DMS 273 (cell line): Measurements from ENCODE around the gene FARS2.

Experiments
- DNase-seq: peaks from one replicate; lab custom pipeline; 2025; ENCODE audit not compliant: unreplicated experiment; lab: John Stamatoyannopoulos, UW

The FARS2 gene

GRCh38 chr6:5316951-5317350 lies 55.6 kb downstream of the FARS2 start:
- no peak for DNase-seq

DNA sequence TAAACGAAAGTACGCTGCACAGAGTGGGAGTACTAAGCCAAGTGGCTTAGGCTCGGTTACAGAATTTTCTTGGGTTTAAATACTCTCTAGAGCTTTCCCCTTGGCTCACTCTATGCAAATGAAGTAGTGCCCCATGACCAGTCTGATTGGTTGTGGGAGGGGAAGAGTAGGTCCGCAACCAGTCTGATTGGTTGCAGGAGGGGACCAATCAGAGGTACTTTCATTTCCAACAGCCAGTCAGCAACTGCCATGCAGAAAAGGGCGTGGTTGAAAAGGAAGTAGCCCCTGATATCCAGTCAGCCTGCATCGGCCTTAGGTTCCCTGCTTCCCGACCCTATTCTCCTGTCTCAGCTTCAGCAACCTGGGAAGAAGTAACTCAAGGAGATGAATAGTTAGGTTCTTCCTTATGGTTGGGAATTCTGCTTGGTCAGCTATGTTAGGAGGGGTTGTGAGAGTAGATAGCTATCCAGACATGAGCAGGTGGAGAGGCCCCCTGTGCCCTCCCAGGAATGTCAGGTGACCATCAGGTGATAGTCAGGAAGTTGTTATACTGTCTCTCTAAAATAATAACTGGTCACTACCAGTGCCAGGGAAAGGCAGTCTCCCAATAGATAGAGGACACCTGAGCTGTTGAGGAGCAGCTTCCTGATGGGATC lies 57.4 kb downstream of the FARS2 start:
- no peak for DNase-seq

GRCh38 chr6:5323979-5324378 lies 62.7 kb downstream of the FARS2 start:
- no peak for DNase-seq

DNA sequence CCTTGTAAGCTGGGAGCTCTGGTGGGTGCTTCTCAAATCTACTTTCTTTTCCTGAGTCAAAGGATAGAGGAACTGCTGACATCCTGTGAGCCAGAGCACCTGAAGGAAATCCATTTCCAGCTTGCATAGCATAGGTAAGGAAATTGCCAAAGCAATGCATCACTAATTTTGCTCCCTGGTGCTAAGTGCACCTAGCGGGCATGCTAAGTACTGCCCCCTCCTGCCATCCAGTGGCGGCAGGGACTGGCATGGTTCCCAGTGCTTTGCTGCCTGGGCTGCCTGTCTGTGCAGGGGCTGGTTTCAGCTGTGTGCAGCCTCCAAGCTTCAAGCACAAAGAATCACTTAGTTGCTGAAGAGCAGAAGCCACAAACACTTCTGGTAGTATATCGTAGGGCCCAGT lies 63.9 kb downstream of the FARS2 start:
- DNase-seq = no peak

DNA sequence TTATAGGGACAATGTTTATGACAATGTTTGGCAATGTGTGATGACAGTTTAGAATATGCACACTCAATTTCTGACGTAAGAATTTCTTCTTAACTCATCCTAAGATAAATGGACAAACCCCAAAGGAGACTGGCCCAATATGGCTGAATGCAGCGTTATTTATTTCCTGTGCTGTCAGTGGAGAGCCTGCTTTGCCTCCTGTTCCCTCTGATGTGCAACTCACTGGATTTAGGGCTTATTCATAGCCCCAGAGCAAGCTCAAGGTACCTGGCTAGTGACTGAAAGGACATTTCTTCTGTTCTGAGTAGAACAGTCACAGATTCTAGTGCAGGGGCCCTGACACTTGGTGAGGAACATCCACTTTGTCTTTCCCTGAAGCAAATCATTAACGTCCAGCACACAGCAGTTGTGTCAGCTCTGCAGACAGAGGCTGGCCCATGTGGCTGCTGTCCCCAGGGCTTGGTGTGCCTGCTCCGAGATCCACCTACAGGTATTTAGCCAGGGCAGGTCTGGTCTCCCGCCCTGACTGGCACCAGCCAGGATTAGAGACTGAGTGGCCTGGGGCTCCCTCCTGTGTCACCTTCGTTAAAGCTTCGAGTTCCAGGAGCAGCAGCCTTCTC lies 64.8 kb downstream of the FARS2 start:
- DNase-seq = no peak

GRCh38 chr6:5328800-5329199 lies 67.5 kb downstream of the FARS2 start:
- no peak for DNase-seq

- no peak for DNase-seq
These were observed 70.6 kb downstream of the FARS2 start for GRCh38 chr6:5331845-5332442.

DNA sequence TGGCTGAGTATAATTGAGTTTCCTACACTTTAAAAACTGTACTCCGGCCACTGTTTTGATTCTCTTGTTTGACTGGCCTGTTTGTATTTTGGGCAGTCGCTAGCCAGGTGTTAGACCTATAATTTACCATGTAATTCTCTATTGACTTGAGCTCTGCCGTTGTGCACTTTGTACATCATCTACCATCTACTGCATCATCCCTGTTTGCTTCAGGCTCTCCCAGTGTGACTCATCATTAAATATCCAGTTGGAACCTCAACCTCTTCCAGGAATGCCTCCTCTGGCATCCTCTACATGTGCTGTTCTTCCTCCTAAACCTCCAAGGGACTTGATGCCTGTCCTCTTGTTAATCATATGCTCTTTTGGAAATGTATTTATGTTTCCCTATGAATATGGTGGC lies 72.3 kb downstream of the FARS2 start:
- no peak for DNase-seq

GRCh38 chr6:5334341-5334740 lies 73.0 kb downstream of the FARS2 start:
- DNase-seq = no peak

DNA sequence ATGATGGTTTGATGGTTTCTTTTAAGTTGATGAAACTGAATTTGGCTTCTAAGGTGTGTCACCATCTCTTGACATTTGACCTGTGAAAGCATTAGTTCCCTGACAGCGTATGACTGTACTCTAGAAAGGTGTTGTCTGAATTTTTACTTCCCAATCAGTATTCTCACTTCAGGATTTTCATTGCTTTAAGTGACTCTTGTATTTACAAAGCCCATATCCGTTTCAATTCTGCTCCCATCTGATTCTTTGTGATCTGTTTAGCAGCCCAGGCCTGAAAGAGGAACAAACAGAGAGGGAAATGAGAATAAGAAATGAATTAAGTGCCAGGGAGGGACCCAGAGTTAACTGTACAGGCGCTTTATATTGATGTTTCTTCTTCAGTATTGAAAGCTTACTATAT lies 73.7 kb downstream of the FARS2 start:
- no peak for DNase-seq

GRCh38 chr6:5337573-5337972 lies 76.3 kb downstream of the FARS2 start:
- DNase-seq = no peak

GRCh38 chr6:5338177-5338960 lies 77.1 kb downstream of the FARS2 start:
- no peak for DNase-seq

DNA sequence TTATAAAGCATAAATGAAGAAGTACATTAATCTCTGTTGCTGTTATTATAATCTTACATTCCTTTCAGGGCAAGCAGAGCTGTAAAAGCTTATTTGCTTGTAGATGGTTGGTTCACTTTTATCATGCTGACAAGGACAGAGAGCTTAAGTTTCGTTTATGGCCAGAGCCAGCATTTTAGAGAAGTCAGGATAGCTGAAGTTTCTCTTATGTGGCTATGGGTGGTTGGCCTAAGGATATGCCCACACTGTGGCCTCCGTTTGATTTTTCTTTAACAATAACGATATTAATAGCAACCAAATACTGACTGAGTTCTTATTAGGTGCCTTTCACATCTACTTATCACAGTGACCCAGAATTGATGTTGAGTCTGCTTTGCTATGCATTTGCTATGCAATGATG lies 78.5 kb downstream of the FARS2 start:
- DNase-seq = no peak

GRCh38 chr6:5341845-5342244 lies 80.5 kb downstream of the FARS2 start:
- DNase-seq = no peak

- DNase-seq = no peak
These were observed 82.7 kb downstream of the FARS2 start for GRCh38 chr6:5343998-5344397.

DNA sequence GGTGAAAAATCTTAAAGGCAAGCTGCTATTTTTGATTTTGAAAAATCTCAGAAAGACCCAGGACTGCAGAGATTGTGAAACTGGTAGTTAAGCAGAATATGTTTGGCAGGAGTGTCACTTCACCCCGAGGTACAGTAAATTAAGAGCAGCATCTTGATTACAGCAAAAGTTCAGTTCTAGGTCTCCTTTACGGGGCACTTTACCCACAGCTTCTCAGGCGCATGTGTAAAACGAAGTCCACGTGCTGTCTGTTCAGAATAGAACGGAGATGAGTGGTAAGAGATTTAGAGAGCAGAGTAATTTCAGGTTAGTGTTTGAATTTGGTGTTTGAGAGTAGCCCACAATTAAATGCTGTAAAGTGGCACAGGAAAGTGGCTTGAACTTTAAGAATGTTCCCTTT lies 84.0 kb downstream of the FARS2 start:
- DNase-seq = no peak

- no peak for DNase-seq
These were observed 90.4 kb downstream of the FARS2 start for GRCh38 chr6:5351552-5352210.

DNA sequence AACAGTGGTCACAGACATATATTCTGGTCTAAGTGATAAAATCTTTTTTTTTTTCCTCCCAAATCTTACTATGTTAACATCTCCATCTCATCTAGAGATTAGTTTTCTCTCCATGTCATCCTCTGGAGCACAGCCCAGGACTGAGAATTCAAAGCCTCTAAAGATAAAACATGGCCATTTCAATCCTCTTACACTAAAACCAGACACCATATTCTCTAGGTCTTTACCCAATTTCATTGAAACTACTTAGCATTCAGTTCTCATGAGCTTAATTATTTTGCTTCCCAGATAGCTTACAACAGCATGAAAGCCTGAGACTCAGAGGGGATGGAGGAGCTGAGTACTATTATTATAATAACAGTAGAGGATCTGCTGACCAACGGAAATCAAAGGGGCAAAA lies 92.7 kb downstream of the FARS2 start:
- no peak for DNase-seq

GRCh38 chr6:5357486-5357885 lies 96.2 kb downstream of the FARS2 start:
- no peak for DNase-seq

DNA sequence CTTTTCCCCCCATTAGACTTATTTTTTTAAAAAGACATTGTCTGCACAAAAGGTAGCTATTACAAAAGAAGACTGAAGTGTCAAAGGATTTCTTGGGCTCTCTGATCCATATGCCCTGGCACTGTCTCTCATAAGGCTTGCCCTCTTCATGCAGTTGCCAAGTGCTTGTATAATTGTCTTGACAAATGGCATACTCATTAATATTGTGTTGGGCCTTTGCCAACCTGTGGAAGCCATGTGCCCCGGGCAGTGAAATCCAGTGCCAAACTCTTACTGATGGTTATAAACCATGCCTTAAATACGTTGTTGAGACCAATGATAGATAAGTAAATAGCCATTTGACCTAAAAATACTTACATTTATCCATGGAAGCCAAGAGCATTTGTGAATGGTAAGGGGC lies 98.1 kb downstream of the FARS2 start:
- peak; percentile 82 for DNase-seq

DNA sequence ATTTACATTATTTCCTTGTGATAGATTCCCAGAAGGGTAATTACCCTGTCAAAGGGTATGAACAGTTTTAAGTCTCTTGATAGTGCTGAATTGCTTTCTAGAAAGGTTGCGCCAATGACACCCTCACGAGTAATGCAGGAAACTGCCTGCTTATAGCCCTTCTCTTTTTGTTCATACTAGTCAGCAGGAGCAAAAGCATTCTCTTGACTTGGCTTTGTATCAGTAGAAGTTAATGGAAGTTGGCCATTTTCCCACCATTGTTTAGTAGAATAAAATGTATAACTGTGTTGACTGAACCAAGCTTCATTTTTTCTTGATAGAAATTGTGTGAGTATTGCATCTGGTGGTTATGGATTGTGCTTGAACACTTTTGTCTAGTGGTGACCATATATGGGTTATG lies 100.1 kb downstream of the FARS2 start:
- no peak for DNase-seq
